D721Med (cell line): ENCODE measurements around the gene DYNC1I1.

Experiments
- DNase-seq: peaks from one replicate; pipeline ENCODE4 v3.0.0; 2011; ENCODE audit warnings: low spot score; ENCODE audit not compliant: insufficient read length
- FAIRE-seq: peaks from 2 replicates; lab custom pipeline; 2011; peaks lifted over from hg19 to GRCh38; lab: Jason Lieb, UNC
- CTCF ChIP-seq: IDR thresholded peaks from 2 replicates; pipeline ENCODE4 v1.5.1; 2012; ENCODE audit warnings: mild to moderate bottlenecking, control low read depth; ENCODE audit not compliant: insufficient read depth; ENCODE audit errors: missing control alignments

DYNC1I1 gene

GRCh38 chr7:95993380-95993779 lies 221.0 kb downstream of the DYNC1I1 start:
- DNase-seq (no peak), FAIRE-seq (no peak)
- TF ChIP-seq CTCF: no peak

- FAIRE-seq: no peak
- no peak for DNase-seq
- no peak for TF ChIP-seq CTCF
These were observed 223.8 kb downstream of the DYNC1I1 start for GRCh38 chr7:95996174-95996573.

GRCh38 chr7:95996886-95997285 lies 224.5 kb downstream of the DYNC1I1 start:
- FAIRE-seq (no peak), DNase-seq (no peak)
- TF ChIP-seq CTCF: no peak

GRCh38 chr7:95997632-95998031 lies 225.3 kb downstream of the DYNC1I1 start:
- TF ChIP-seq CTCF: no peak
- FAIRE-seq: no peak
- no peak for DNase-seq

- DNase-seq (no peak), FAIRE-seq (no peak)
- no peak for TF ChIP-seq CTCF
These were observed 227.1 kb downstream of the DYNC1I1 start for GRCh38 chr7:95999481-95999880.

GRCh38 chr7:96004578-96004977 lies 232.2 kb downstream of the DYNC1I1 start:
- DNase-seq (no peak), FAIRE-seq (no peak)
- peak; percentile 15 for TF ChIP-seq CTCF

- no peak for TF ChIP-seq CTCF
- no peak for FAIRE-seq
- DNase-seq: no peak
These were observed 232.9 kb downstream of the DYNC1I1 start for GRCh38 chr7:96005271-96005670.
